ENCODE measurements around the gene FAM200C. TPM values are rescaled to one million over a fixed set of nuclear protein-coding genes. Genes with fewer than 3 reads are reported as not detected.

The FAM200C gene
- total RNA-seq, 1 experiment from 2014 or later: 5.4 TPM

GRCh38 chr5:160439205-160439600 is 39.3 kb upstream of the FAM200C start:
- ATAC-seq: peak; percentile 84
- DNase-seq (ENCODE audit: low spot score): peak; percentile 93
- Mint-ChIP-seq H3K4me3 (peak overlapping the region; percentile 66), H3K36me3 (no peaks in the 10 kb centered on the region), H3K27me3 (ENCODE audit: low read depth) (no peaks in the 10 kb centered on the region), H3K9me3 (no peaks in the 10 kb centered on the region), H3K4me1 (peaks cover 15% of the 10 kb centered on the region), H3K27ac (no peak overlapping the region)
- ChIA-PET POLR2A (interaction anchor here (1.5 kb wide), 1 partner anchor 17 kb away, joined by 3 read pairs; no protein-coding TSS in a partner anchor), CTCF (interaction anchor here (0.6 to 2.6 kb wide), 59 partner anchors 10 to 1458 kb away, joined by 3 to 75 read pairs (median 5); partner anchors contain the start of genes C1QTNF2, FAM200C, PTTG1 and SLU7)
- TF ChIP-seq GABPB1 (CRISPR knock-in tag; IDR thresholded peaks at IDR 0.05) (0 out of 2 replicates have a peak, but pooled peaks have one; percentile 17), USF2 (CRISPR knock-in tag; IDR thresholded peaks at IDR 0.05) (no peak), E2F1 (CRISPR knock-in tag; IDR thresholded peaks at IDR 0.05) (no peak), CTCF (IDR thresholded peaks at IDR 0.05) (peak; percentile 95), SP1 (CRISPR knock-in tag; conservative IDR thresholded peaks at IDR 0.05) (no peak), HMGXB4 (CRISPR knock-in tag; IDR thresholded peaks at IDR 0.05) (0 out of 2 replicates have a peak, but pooled peaks have one; percentile 69), GRHL2 (CRISPR knock-in tag; IDR thresholded peaks at IDR 0.05; ENCODE audit: insufficient replicate concordance, severe bottlenecking) (no peak)

GRCh38 chr5:160438316-160439204 is 38.7 kb upstream of the FAM200C start:
- no peak overlapping the region for H3K27ac Mint-ChIP-seq
- TF ChIP-seq ZBTB21 (CRISPR knock-in tag; IDR thresholded peaks at IDR 0.05; ENCODE audit: borderline replicate concordance) (no peak), CTCF (IDR thresholded peaks at IDR 0.05) (peak; percentile 35), MLX (CRISPR knock-in tag; IDR thresholded peaks at IDR 0.05) (no peak), HMGXB4 (CRISPR knock-in tag; IDR thresholded peaks at IDR 0.05) (peak; percentile 18), STAT6 (CRISPR knock-in tag; conservative IDR thresholded peaks at IDR 0.05; ENCODE audit: low read depth) (0 out of 2 replicates have a peak, but pooled peaks have one; percentile 68)
- POLR2A ChIA-PET: interaction anchor here (1.5 kb wide), 1 partner anchor 16 kb away, joined by 3 read pairs; no protein-coding TSS in a partner anchor

More at GRCh38 chr5:160438316-160439204, 38.7 kb upstream of the FAM200C start:
- peaks cover 12% of the 10 kb centered on the region for H3K4me1 Mint-ChIP-seq
- H3K9me3 Mint-ChIP-seq: no peaks in the 10 kb centered on the region
- H3K4me3 Mint-ChIP-seq: peak overlapping the region; percentile 66
- CTCF ChIA-PET: interaction anchor here (0.6 to 2.6 kb wide), 79 partner anchors 8 to 1459 kb away, joined by 3 to 75 read pairs (median 4); partner anchors contain the start of genes ATP10B, C1QTNF2, FAM200C and PTTG1
- H3K36me3 Mint-ChIP-seq: no peaks in the 10 kb centered on the region
- ATAC-seq: peak; percentile 77
- H3K27me3 Mint-ChIP-seq (ENCODE audit: low read depth): no peaks in the 10 kb centered on the region
- peak; percentile 43 for DNase-seq (ENCODE audit: low spot score)
